ENCODE results near the gene PIAS3.

Gene PIAS3

GRCh38 chr1:145897969-145898368 lies 39.1 kb upstream of the PIAS3 start:
- DNase-seq (ENCODE audit: low read depth), result no peak
- TF ChIP-seq MAX (IDR thresholded peaks at IDR 0.05; ENCODE audit: low read depth, low read length) (no peak), CTCF (IDR thresholded peaks at IDR 0.05; ENCODE audit: low read depth, low read length) (no peak), POLR2A (IDR thresholded peaks at IDR 0.05; ENCODE audit: extremely low read depth, insufficient read length) (no peak), MYC (IDR thresholded peaks at IDR 0.05; ENCODE audit: low read depth, low read length) (no peak)
- H3K4me3 ChIP-seq (ENCODE audit: low read depth, low read length), result no peak overlapping the region

GRCh38 chr1:145895471-145895870 lies 36.6 kb upstream of the PIAS3 start:
- TF ChIP-seq MYC (IDR thresholded peaks at IDR 0.05; ENCODE audit: low read depth, low read length), result no peak
- no peak for TF ChIP-seq MAX (IDR thresholded peaks at IDR 0.05; ENCODE audit: low read depth, low read length)
- TF ChIP-seq POLR2A (IDR thresholded peaks at IDR 0.05; ENCODE audit: extremely low read depth, insufficient read length), result no peak
- no peak for TF ChIP-seq CTCF (IDR thresholded peaks at IDR 0.05; ENCODE audit: low read depth, low read length)
- H3K4me3 ChIP-seq (ENCODE audit: low read depth, low read length), result no peak overlapping the region
- DNase-seq (ENCODE audit: low read depth), result no peak

- DNase-seq (ENCODE audit: low read depth), result no peak
- TF ChIP-seq MAX (IDR thresholded peaks at IDR 0.05; ENCODE audit: low read depth, low read length) (no peak), POLR2A (IDR thresholded peaks at IDR 0.05; ENCODE audit: extremely low read depth, insufficient read length) (no peak), MYC (IDR thresholded peaks at IDR 0.05; ENCODE audit: low read depth, low read length) (no peak), CTCF (IDR thresholded peaks at IDR 0.05; ENCODE audit: low read depth, low read length) (no peak)
- H3K4me3 ChIP-seq (ENCODE audit: low read depth, low read length), result no peak overlapping the region
Measured at GRCh38 chr1:145893306-145894055, 34.6 kb upstream of the PIAS3 start.

GRCh38 chr1:145892486-145893087 lies 33.7 kb upstream of the PIAS3 start:
- TF ChIP-seq MAX (IDR thresholded peaks at IDR 0.05; ENCODE audit: low read depth, low read length) (no peak), MYC (IDR thresholded peaks at IDR 0.05; ENCODE audit: low read depth, low read length) (no peak), CTCF (IDR thresholded peaks at IDR 0.05; ENCODE audit: low read depth, low read length) (no peak), POLR2A (IDR thresholded peaks at IDR 0.05; ENCODE audit: extremely low read depth, insufficient read length) (no peak)
- no peak for DNase-seq (ENCODE audit: low read depth)
- H3K4me3 ChIP-seq (ENCODE audit: low read depth, low read length), result no peak overlapping the region

GRCh38 chr1:145891587-145892485 lies 33.0 kb upstream of the PIAS3 start:
- H3K4me3 ChIP-seq (ENCODE audit: low read depth, low read length), result no peak overlapping the region
- TF ChIP-seq MAX (IDR thresholded peaks at IDR 0.05; ENCODE audit: low read depth, low read length), result no peak
- peak; percentile 85 for TF ChIP-seq CTCF (IDR thresholded peaks at IDR 0.05; ENCODE audit: low read depth, low read length)
- TF ChIP-seq MYC (IDR thresholded peaks at IDR 0.05; ENCODE audit: low read depth, low read length), result no peak
- no peak for TF ChIP-seq POLR2A (IDR thresholded peaks at IDR 0.05; ENCODE audit: extremely low read depth, insufficient read length)
- DNase-seq (ENCODE audit: low read depth), result peak; percentile 75

All from NB4 (cell line).